Islet precursor cell (in vitro differentiated cells): ENCODE measurements around the gene FBXO42.
"Not testable (repeated sequence)": the region's sequence is repeated elsewhere in the genome, so short reads cannot be mapped to it uniquely, and the experiment has no call there.

Experiments used
- DNase-seq: peaks from one replicate; pipeline ENCODE4 v3.0.0-alpha.2; 2018

FBXO42 gene

DNA sequence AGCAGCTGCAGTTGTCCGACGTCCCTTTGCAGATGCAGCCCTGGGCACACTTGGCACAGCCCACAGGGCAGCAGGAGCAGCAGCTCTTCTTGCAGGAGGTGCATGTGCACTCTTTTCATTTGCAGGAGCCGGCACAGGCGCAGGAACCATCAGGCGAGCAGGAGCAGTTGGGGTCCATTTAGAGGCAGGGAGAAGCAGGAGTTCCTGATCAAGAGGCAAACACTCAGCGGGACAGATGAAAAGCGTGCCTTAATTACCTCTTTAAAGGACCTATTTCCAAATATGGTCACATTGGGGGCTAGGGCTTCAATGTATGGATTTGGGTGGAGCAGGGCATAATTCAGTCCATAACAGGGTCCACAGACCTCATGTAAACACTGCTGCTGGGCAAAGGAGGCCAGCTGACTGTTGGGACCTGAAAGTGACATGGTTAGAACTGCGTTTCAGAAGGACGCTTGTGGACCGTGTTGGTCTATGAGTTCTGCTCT, 111.0 kb downstream of the FBXO42 start:
- no peak for DNase-seq

DNA sequence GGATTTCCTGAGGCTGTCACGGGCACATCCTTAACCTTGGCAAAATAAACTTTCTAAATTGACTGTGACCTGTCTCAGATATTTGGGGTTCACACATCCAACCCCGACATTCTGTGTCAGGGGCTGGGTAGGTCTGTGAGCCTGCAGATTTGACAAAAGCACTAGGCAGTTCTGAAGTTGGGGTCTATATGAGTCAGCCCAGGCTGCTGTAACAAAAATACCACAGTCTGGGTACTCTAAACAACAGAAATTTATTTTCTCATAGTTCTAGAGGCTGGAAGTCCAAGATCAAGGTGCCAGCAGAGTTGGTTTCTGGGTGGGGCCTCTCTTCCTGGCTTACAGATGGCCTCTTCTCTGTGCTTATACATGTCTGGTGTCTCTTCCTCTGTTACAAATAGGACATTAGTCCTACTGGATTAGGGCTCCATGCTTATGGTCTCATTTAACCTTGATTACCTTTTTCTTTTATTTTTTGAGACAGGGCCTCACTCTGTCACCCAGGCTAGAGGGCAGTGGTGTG, 112.2 kb downstream of the FBXO42 start:
- no peak for DNase-seq

DNA sequence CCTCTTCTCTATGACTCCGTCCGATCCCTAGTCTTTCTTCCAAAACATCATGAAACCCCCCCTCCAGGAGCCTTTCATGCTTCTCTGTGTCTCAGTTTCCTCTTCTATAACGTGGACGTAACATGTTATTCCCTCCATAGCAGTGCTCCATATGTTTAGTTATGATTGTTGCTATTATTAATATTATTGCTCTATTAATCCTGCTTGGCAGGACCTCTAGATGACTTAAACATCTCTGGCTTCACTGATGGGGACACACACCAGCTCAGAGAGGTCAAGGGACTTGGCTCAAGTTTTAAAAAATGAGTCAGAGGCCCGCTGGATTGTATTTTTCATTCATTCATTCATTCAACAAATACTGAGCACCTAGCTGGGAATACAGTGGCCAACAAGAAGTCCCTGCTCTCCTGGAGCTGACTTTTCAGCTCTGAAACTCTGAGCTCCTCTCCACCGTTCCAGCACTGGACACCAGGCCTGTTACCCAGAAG, 114.9 kb downstream of the FBXO42 start:
- DNase-seq: no peak

DNA sequence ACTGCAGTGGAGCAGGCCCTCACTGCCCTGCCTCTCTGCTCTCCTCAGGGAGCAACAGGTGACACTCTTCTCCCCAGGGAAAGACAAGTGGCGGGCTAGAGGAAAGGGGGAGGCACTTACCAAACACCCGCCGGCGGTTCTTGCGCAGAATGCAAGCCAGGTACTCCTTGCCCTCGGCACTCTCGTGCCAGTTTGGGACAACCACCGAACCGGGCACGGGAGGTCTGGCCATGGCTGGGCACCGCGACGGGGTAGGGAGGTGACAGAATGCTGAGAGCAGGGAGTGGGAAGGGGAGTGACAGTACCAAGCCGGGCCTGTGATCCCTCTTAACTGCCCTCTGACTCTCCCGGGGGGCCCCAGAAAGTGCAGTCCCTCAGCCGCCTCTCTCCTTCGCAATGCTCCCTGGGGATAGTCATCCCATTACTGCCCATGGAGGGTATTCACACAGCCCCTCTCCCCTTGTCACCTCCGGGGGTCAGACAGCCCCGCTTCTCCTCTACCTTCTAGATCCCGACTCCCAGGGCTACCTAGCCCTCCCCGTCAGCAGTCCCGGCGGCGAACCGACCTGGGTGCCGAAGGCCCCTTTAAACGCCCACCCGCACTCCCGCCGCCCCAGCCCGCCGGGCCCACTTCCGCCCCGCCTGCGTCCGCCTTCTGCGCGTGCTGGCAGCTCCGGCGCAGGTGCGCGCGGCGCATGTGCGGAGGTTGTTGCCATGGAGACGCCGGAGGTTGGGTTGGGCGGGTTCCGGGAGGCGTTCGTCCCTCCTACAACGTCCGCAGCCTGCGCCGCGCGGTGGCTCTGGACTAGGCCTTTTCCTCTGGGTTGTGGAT, 115.6 kb downstream of the FBXO42 start, which contains the start of gene CPLANE2:
Gene CPLANE2 (minus strand): TSS at position 673 of the 832 bp plus-strand sequence. CDS start 441 bp downstream, at position 232.
- peak; percentile 96 for DNase-seq

DNA sequence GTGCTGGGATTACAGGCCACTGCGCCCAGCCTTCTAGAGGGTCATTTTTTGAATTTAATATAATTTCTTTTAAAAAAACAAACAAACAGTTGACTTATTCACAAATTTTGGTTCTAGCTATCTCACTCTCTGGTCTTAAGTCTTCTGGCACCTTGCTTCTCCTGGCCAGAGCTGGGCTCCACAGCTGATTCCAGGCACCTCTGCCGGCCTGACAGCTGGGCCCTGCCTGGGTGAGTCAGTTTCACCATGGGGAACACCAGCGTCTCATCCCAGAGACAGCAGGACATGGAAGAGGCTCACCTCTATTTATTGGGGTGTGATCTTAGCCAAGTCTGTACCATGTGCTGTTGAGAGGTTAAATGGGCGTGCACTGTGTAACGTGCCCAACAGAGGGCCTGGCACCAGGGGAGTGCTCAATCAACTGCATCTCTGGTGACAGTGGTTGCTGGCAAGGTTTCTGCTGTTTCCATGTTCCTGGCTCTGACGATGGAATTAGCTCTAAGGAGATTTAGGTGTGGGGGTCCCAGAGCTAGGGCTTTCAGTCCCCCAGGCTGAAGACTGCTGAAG, 116.3 kb downstream of the FBXO42 start:
- DNase-seq: no peak

DNA sequence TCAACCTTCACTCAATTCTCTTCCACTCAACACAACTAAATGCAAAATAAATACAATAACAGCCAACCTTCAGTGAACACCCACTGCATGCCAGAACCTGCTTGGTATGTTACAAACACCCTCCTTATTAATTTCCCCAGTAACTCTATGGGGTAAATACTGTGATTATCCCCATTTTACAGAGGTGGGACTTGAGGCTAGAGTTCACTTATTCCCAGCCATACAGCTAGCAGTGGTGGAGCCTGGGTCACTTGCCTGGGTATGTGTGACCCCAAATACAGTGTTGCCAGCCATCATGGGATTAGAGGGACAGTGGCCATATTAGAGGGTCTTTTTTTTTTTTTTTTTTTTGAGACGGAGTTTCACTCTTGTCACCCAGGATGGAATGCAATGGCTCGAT, 116.9 kb downstream of the FBXO42 start:
- DNase-seq: no peak

DNA sequence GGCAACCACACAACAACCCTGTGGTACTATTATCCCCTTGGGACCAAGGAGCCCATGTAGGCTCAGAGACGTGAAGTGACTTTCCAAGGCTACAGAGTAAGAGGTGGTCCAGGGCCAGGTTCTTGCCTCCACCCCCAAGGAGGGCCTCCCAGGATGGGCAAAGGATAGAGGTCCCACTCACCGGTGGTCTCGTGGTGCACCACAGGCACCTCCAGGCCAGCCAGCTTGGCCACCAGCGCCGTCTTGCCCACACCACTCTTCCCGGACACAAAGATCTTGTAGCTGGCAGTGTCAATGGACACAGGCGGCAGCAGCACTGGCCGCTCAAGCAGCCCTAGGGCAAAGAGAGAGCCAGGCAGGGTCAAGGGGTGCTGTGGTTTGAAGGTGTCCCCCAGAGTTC, 118.8 kb downstream of the FBXO42 start:
- no peak for DNase-seq

DNA sequence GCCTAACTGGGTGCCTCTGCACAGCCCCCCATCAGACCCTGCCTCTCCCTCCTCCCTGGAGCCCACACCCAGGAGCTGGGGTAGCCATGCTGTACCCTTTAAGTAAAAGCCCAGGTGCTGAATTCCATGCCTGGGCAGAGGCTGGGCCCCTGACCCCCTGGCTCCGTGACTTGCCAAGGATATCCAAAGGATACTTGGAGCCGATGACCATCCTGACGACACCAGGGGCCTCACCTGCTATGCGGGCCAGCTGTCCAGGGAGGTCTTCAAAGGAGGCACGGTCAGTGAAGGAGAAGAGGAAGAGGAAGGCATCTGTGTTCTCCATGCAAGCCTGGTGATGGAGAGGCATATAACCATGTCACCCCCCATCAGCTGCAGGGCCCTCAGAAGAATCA, 120.0 kb downstream of the FBXO42 start:
- DNase-seq: no peak

DNA sequence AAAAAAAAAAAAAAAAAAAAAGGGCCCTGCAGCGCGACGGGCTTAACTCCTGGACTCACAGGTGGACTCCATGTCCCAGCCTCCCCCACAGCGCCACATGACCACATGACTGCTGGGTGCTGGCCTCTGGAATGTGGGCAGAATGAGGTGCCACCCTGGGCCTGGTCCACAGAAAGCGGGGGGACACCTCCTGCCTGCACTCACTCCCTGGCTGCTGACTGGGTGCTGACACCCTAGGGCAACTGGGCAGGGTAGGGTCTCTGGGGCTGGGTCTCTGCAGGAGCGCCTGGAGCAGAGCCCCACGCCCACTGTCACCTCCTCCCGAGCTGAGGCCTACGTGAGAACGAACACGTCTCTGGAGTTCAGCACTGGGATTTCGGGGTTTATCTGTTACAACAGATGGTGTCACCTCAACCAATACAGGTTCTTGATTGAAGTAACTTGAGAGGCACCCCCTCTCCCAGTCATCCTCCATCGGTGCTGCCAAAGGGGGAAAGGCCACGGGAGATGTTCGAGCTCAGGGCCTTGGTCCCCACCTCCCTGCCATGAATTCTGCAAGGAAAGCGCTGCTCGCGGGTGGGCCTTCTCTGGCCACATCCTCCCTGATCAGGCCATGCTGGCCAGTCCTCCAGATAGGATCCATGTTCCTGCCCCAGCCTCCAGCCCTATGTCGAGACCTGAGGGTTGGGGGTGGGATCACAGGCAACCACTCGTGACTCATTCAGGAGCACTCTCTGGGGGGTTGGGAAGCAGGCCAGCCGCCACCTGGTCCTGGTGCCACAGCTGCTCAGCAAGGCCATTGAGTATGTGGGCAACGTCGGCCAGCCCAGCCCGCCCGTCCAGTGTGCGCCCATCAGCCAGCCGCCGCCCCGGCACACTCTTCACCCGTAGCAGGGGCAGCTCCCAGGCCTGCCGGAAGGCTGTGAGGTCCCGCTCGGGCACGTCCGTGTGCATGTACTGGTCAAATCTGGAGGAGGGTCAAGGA, 120.7 kb downstream of the FBXO42 start:
- peak; percentile 71 for DNase-seq

DNA sequence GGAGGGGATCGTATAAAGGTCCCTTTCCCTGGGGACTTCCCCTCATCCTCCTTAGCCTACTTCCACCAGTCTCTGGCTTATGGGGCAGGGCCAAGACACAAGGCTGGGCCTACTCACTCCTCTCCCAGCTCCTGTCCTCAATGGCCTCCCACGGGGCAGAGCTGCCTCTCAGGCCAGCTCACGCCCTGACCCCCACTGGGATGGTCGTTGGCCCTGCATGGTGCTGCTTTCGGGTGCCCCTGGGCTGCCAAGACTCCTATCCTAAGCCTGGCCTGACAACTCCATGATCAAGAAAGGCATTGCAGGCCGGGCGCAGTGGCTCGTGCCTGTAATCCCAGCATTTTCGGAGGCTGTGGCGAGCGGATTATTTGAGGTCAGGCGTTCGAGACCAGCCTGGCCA, 121.5 kb downstream of the FBXO42 start:
- no peak for DNase-seq

DNA sequence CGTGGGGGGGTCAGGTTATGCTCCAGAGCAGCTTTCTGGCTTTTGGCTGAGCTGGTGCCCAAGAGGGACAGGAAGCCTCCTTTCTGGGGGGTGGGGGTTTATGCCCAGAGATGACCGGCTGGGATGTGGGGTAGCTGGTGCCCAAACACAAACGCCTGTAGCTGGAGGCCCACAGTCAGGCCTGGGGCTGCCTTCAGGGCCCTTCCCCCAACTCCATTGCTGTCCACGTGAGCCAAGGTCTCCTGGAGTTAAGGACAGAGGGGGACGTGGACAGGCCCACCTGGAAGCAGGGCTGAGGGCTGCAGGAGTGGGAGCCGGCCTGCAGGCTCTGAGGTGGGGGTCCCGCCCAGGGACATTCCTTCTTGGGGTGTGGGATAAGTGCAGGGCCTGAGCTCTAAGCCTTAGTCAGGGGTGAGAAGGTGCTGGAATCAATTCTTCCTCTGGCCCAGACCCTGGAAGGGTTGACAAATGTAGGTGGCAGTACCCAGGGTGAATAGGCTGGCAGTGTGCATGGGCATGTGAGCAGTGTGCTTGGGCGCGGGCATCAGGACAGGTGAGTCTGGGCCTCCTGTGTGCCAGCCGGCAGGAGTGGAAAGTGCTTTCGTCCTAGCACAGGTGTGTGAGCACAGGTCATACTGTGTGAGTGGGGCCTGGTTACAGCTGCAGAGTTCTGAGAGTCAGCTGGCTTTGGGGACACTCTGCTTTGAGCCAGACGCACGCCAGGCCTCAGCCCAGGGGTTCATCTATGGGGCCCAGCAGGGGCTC, 122.1 kb downstream of the FBXO42 start:
- DNase-seq: no peak

DNA sequence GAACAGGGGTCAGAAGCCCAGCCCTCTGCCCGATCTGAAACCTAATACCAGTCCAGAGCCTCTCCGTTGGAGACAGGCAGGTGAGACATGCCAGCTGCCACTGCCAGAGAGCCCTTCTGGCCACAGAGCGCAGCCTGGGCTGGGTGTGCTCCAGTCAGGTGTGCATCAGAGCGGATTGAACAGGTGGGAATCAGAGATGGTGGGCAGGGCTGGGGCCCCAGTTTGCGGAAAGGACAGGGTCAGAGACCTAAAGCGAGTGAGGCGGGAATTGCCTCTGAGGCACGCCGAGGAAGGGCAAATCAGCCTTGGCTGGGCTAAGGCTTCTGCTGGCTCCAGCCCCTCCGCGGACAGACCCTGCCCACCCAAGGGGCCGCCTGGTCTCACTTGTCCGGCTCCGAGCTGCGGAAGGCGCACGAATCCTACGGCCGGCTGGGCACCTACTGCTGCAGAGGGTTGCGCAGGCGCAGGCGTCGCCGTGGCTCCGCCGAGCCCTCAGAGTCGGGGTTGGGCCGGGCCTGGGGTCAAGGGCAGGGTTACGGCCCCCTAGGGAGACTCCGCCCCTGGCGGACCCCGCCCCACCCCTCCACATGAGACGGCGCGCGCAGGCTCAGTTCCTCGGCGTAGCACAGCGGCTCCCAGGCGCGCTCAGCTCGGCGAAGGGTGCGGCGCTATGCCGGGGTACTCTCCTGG, 125.6 kb downstream of the FBXO42 start:
- DNase-seq: peak; percentile 92

DNA sequence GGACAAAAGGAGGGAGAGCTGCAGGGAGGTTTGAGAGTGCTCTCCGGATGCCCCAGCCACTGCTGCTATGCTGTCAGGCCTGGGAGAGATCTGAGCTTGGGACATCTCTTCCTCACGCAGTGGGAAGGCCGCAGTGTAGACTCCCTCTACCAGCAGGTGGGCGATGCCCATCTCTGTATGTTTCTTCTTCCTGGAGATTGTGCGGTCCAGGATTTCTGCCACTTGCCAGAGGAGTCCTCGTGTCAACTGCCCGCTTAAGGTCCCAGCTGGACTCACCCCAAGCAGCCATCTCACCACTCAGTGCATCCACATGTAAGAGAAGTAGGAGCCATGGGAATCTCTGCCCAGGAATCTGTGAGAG, 126.2 kb downstream of the FBXO42 start:
- DNase-seq: no peak

DNA sequence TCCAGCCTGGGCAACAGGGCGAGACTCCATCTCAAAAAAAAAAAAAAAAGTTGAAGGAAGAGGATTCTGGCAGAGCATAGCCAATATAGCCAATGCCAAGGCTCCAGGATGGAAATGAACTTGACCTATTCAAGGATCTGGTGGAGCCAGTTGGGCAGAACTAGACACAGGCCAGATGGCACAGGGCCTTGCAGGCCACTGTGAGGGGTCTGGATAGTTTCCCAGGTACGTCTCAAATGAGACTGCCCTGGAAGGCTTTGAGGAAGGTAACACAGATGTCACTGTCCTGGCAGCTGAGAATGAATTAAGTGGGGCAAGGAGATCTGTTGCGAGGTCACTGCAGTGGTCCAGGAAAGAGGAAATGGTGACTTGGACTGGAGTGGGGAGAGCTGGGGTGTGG, 127.8 kb downstream of the FBXO42 start:
- DNase-seq: no peak

DNA sequence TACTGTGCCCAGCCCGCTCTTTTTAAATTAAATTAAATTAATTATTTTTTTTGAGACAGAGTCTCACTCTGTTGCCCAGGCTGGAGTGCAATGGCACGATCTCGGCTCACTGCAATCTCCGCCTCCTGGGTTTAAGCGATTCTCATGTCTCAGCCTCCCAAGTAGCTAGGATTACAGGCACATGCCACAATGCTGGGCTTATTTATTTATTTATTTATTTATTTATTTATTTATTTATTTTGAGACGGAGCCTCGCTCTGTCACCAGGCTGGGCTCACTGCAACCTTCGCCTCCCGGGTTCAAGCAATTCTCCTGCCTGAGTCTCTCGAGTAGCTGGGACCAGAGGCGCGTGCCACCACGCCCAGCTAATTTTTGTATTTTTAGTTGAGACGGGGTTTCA, 129.6 kb downstream of the FBXO42 start:
- not testable (repeated sequence) for DNase-seq

DNA sequence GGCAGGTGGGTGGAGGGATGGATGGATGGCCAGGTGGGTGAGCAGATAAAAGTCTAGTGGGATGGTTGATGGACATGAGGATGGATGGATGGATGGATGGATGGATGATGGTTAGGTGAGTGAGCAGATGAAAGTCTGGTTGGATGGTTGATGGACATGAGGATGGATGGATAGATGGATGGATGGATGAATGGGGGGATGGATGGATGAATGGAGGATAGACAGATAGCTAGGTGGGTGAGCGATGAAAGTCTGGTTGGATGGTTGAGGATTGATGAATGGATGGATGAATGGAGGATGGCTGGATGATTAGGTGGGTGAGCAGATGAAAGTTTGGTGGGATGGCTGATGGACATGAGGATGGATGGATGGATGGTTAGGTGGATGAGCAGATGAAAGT, 130.8 kb downstream of the FBXO42 start:
- no peak for DNase-seq

DNA sequence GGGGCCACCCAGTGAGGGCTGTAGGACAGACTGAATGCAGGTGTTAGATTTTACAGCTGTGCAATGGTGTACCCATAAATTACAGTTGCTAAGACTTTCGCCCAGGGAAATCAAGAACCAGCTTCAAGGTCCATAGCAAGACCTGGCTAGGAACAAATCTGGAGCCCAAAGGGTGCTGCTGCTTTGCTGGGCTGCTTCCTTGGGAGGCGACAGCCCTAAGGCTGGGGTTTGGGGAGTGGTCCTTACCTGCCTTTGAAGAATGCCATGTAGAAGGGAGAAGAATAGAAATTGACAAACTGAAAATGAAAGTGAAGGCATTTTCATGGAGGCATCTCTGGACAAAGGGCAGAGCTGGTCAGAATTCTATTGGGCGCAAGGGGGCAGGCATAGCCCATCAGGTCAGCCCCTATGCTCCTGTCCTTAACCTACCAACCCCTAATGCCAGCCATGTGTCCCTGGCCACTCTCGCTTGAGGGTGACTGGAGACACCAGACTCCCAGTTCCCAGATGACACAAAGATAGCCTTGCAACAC, 132.2 kb downstream of the FBXO42 start:
- no peak for DNase-seq

DNA sequence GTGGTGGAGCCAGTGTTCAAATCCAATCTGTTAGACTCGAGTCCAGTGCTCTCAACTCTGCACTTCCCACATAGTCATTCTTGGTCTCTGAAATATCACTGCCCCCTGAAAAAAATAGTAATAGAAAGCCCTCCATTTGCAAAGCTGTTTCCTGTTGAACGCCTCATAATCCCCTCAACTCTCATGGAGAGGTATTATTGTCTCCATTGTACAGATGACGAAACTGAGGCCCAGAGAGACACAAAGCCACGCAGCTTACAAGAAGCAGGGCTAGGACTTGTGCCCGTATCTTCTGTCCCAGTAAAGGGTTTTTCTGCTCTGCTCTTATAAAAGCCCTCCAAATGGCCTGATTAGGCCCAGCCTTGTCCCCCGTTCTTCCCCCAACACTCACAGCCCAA, 133.6 kb downstream of the FBXO42 start:
- DNase-seq: no peak

DNA sequence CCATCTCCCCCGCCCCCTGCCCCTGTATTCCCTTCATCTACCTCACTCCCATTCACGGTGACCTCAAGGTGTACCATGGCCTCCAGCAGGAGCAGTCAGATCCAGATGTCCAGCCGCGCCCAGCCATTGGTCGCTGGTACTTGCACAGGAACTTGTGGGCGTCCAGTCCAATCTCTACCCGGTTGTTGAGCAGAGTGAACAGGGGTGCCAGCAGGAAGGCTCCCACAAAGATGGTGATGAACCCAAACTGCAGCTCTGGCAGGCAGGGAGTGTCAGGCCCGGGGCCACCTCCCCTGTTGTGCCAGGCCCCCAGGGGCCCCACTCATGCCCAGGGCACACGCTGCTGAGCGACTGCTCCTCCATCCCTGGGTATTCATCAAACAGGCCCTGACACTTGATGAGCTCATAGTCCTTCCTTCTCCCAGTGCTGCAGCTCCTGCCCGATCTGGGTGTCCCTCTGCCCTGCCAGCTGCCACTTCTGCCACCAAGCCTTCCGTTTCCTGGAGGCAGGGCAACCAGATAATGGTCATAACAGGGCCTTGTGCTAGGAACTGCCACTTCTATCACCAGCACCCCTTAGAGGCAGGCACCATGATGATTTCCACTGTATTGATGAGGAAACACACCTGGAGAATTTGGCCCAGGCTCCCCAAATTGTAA, 134.1 kb downstream of the FBXO42 start:
- no peak for DNase-seq

DNA sequence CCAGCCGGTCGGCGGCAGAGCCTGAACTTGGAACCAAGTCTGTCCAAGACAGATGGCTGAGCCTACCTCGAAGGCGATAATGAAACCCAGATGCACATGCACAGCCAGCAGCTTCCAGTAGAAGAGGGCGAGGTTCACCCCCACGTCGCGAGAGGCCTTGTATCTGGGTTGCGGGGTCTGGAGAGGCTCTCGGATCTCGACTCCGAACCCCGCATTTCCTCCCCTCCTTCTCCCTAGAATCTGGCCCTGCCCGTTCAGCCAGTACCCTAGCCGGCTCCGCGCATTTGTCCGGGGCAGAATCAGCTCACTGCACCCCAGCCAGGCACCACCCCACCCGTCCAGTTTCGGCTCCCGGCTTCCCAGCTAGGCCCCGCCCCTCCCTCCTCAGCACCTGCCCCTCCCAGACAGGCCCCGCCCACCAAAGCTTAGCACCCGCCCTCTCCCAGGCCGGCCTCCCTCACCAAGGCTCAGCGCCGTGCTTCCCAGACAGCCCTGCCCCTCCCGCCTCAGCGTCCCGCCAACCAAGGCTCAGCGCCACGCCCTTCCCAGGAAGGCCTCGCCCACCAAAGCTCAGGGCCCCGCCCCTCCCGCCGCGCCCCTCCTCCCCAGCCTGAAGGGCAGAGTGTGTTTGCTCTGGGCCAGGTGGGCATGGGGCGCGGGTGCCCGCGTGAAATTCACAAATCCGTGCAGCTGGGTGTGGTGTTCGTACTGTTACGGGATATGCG, 135.1 kb downstream of the FBXO42 start:
- DNase-seq: peak; percentile 99
